Astrocyte of the cerebellum (primary cell): ENCODE results near the gene ALG14.

Experiments used
- DNase-seq: peaks from one replicate; pipeline ENCODE4 v3.0.0-alpha.2; 2011; ENCODE audit warnings: low read depth
- H3K4me3 ChIP-seq: 2 replicates; pipeline ENCODE4 v1.5.1; 2011; ENCODE audit warnings: mild to moderate bottlenecking, low read depth, low read length, moderate library complexity
- CTCF ChIP-seq: IDR thresholded peaks from 2 replicates; pipeline ENCODE4 v1.5.1; 2012; ENCODE audit warnings: low read length, low read depth, moderate library complexity, mild to moderate bottlenecking; ENCODE audit errors: missing control alignments
- in situ Hi-C: cut with HindIII; loops from 2 replicates; pipeline ENCODE4 v1.10.0; 2017; ENCODE audit warnings: low sequenced_read_pairs

ALG14 gene

GRCh38 chr1:94986783-94987182, 86.0 kb downstream of the ALG14 start:
- no peak for DNase-seq
- in situ Hi-C loops = no loop called here
- H3K4me3 ChIP-seq = no peak overlapping the region
- no peak for TF ChIP-seq CTCF

GRCh38 chr1:94983171-94983739, 89.5 kb downstream of the ALG14 start:
- in situ Hi-C loops = no loop called here
- no peak overlapping the region for H3K4me3 ChIP-seq
- no peak for TF ChIP-seq CTCF
- no peak for DNase-seq

- in situ Hi-C loops = no loop called here
- DNase-seq = no peak
- no peak overlapping the region for H3K4me3 ChIP-seq
- no peak for TF ChIP-seq CTCF
Observed at GRCh38 chr1:94982398-94982797, 90.4 kb downstream of the ALG14 start.

GRCh38 chr1:94981575-94981973, 91.2 kb downstream of the ALG14 start:
- TF ChIP-seq CTCF = no peak
- DNase-seq = no peak
- no peak overlapping the region for H3K4me3 ChIP-seq
- in situ Hi-C loops = no loop called here

GRCh38 chr1:94980582-94981574, 91.9 kb downstream of the ALG14 start:
- in situ Hi-C loops = no loop called here
- DNase-seq = no peak
- TF ChIP-seq CTCF = no peak
- no peak overlapping the region for H3K4me3 ChIP-seq

- DNase-seq = no peak
- H3K4me3 ChIP-seq = no peak overlapping the region
- TF ChIP-seq CTCF = no peak
- in situ Hi-C loops = no loop called here
Observed at GRCh38 chr1:94979656-94980581, 92.8 kb downstream of the ALG14 start.
